WTC11 (cell line): Measurements from ENCODE around the gene ZNF467. TPM values are rescaled to one million over a fixed set of nuclear protein-coding genes. Genes with fewer than 3 reads are reported as not detected.

Source experiments
- ATAC-seq: fragments of 200-7000 bp; cut with Tn5 transposase; 2 replicates; pipeline ENCODE4 v1.10.0; 2021; ENCODE audit warnings: mild to moderate bottlenecking, moderate library complexity
- CTCF ChIA-PET: fragments of 300-600 bp; sonication (Branson Sonifier 250); formaldehyde crosslinking; loops from one replicate; lab custom pipeline; 2021; ENCODE audit warnings: antibody characterized with exemption; lab: Charles Lee
- POLR2A ChIA-PET: fragments of 350-600 bp; sonication (Branson Sonifier 250); formaldehyde crosslinking; loops from one replicate; lab custom pipeline; 2021; ENCODE audit warnings: antibody characterized with exemption; lab: Charles Lee
- DNase-seq: peaks from one replicate; pipeline ENCODE4 v3.0.0; 2021; ENCODE audit warnings: low spot score
- H3K27ac Mint-ChIP-seq: 2 replicates; pipeline ENCODE4 v1.8.0; 2021; ENCODE audit warnings: mixed read lengths
- H3K27me3 Mint-ChIP-seq: 2 replicates; pipeline ENCODE4 v1.8.0; 2021; ENCODE audit warnings: low read depth, mild to moderate bottlenecking, moderate library complexity, mixed read lengths
- H3K36me3 Mint-ChIP-seq: 2 replicates; pipeline ENCODE4 v1.8.0; 2021; ENCODE audit warnings: mixed read lengths
- H3K4me1 Mint-ChIP-seq: 2 replicates; pipeline ENCODE4 v1.8.0; 2022; ENCODE audit warnings: mixed read lengths
- H3K4me3 Mint-ChIP-seq: 2 replicates; pipeline ENCODE4 v1.8.0; 2021; ENCODE audit warnings: mild to moderate bottlenecking, moderate library complexity, mixed read lengths
- H3K9me3 Mint-ChIP-seq: 2 replicates; pipeline ENCODE4 v1.8.0; 2021; ENCODE audit warnings: mixed read lengths
- AR ChIP-seq: fragments of 250-450 bp; sonication (Bioruptor Pico); IDR thresholded peaks from 2 replicates; pipeline ENCODE4 v1.9.0; 2021; ENCODE audit warnings: mild to moderate bottlenecking
- ARID4B ChIP-seq: sonication (generic); formaldehyde crosslinking; IDR thresholded peaks from 2 replicates; pipeline ENCODE4 v1.8.0; 2023; ENCODE audit warnings: missing genetic modification reagents, mild to moderate bottlenecking, borderline replicate concordance
- CREB1 ChIP-seq: sonication (generic); formaldehyde crosslinking; IDR thresholded peaks from 2 replicates; pipeline ENCODE4 v1.8.0; 2023; ENCODE audit warnings: mild to moderate bottlenecking, missing genetic modification reagents
- FOXP4 ChIP-seq: sonication (generic); formaldehyde crosslinking; IDR thresholded peaks from 2 replicates; pipeline ENCODE4 v1.8.0; 2022; ENCODE audit warnings: mild to moderate bottlenecking, missing genetic modification reagents
- IRF2 ChIP-seq: sonication (generic); formaldehyde crosslinking; IDR thresholded peaks from 2 replicates; pipeline ENCODE4 v1.8.0; 2022; ENCODE audit warnings: low read depth, missing genetic modification reagents, borderline replicate concordance
- MAX ChIP-seq: sonication (generic); formaldehyde crosslinking; IDR thresholded peaks from 2 replicates; pipeline ENCODE4 v1.8.0; 2022; ENCODE audit warnings: mild to moderate bottlenecking, missing genetic modification reagents
- ZNF219 ChIP-seq: sonication (generic); formaldehyde crosslinking; IDR thresholded peaks from 2 replicates; pipeline ENCODE4 v1.8.0; 2023; ENCODE audit warnings: missing genetic modification reagents, mild to moderate bottlenecking, borderline replicate concordance
- ZNF396 ChIP-seq: fragments of 250-450 bp; sonication (Bioruptor Pico); IDR thresholded peaks from 2 replicates; pipeline ENCODE4 v1.8.0; 2021; ENCODE audit warnings: mild to moderate bottlenecking, moderate library complexity, borderline replicate concordance
- ZNF416 ChIP-seq: fragments of 250-450 bp; sonication (Bioruptor Pico); IDR thresholded peaks from 2 replicates; pipeline ENCODE4 v1.9.0; 2021; ENCODE audit warnings: mild to moderate bottlenecking, inconsistent platforms
- total RNA-seq: library from RNA; stranded (reverse); gene quantifications from 3 replicates; pipeline ENCODE4 v1.2.3, GENCODE V29; 2021

ZNF467 gene
- total RNA-seq, 1 experiment from 2014 or later, result 0.70 TPM

GRCh38 chr7:149725426-149725821 lies 48.0 kb downstream of the ZNF467 start (continued):
- TF ChIP-seq ARID4B, result no peak
- TF ChIP-seq ZNF396 (CRISPR knock-in tag), result no peak

- POLR2A ChIA-PET, result no interaction called here
- Mint-ChIP-seq H3K27me3 (no peaks in the 10 kb centered on the region), H3K9me3 (no peaks in the 10 kb centered on the region)
- ATAC-seq, result no peak
- no peak for TF ChIP-seq FOXP4 (CRISPR knock-in tag)
- TF ChIP-seq IRF2, result no peak
- TF ChIP-seq, all 79 proteins: peak for 0
- Mint-ChIP-seq H3K4me1 (no peaks in the 10 kb centered on the region), H3K27ac (no peak overlapping the region), H3K4me3 (no peak overlapping the region), H3K36me3 (peaks cover 13% of the 10 kb centered on the region)
- no peak for DNase-seq
- CTCF ChIA-PET, result interaction anchor here (1.6 kb wide), 1 partner anchor 62 kb away, joined by 7 read pairs; no protein-coding TSS in a partner anchor
These were observed 48.5 kb downstream of the ZNF467 start for GRCh38 chr7:149724661-149725425.

GRCh38 chr7:149723795-149724495 lies 49.4 kb downstream of the ZNF467 start:
- H3K27ac Mint-ChIP-seq, result no peak overlapping the region
- peaks cover 13% of the 10 kb centered on the region for H3K36me3 Mint-ChIP-seq
- CTCF ChIA-PET, result interaction anchor here (1.2 to 1.6 kb wide), 2 partner anchors 18 to 61 kb away, joined by 3 to 7 read pairs; no protein-coding TSS in a partner anchor
- POLR2A ChIA-PET, result interaction anchor here (1.5 kb wide), 1 partner anchor 61 kb away, joined by 3 read pairs; no protein-coding TSS in a partner anchor
- no peaks in the 10 kb centered on the region for H3K4me1 Mint-ChIP-seq
- H3K4me3 Mint-ChIP-seq, result no peak overlapping the region
- ATAC-seq (no peak), DNase-seq (no peak)
- no peak for TF ChIP-seq MAX (CRISPR knock-in tag)
- no peak for TF ChIP-seq CREB1 (CRISPR knock-in tag)
- no peak for TF ChIP-seq AR (CRISPR knock-in tag)
- no peak for TF ChIP-seq ZNF219 (CRISPR knock-in tag)
- no peak for TF ChIP-seq ARID4B
- TF ChIP-seq ZNF416 (CRISPR knock-in tag), result no peak
- H3K27me3 Mint-ChIP-seq, result no peaks in the 10 kb centered on the region
- H3K9me3 Mint-ChIP-seq, result no peaks in the 10 kb centered on the region
